Neural cell (in vitro differentiated cells): ENCODE data around the gene TSPAN9. TPM values are rescaled to one million over a fixed set of nuclear protein-coding genes. Genes with fewer than 3 reads are reported as not detected.

Experiments
- H2AFZ ChIP-seq: fragments of 200-600, 300-800 bp; sonication (generic), shearing (Covaris generic); 2 replicates; pipeline ENCODE4 v1.6.0; 2014; ENCODE audit warnings: low read depth, mild to moderate bottlenecking, antibody characterized with exemption, low read length, moderate library complexity
- H3F3A ChIP-seq: fragments of 200-600 bp; shearing (Covaris generic); 2 replicates; pipeline ENCODE4 v1.6.1; 2016; ENCODE audit warnings: mild to moderate bottlenecking, moderate library complexity, mixed read lengths, antibody characterized with exemption, low read length; ENCODE audit not compliant: insufficient read depth, poor library complexity, severe bottlenecking
- H3K27ac ChIP-seq: fragments of 200-600, 300-800 bp; sonication (generic), shearing (Covaris generic); 2 replicates; pipeline ENCODE4 v1.5.1; 2014; ENCODE audit warnings: mild to moderate bottlenecking, low read length, moderate library complexity
- H3K27me3 ChIP-seq: fragments of 300-800, 200-600 bp; sonication (generic), shearing (Covaris generic); 2 replicates; pipeline ENCODE4 v1.6.0; 2014; ENCODE audit warnings: mild to moderate bottlenecking, low read depth, low read length, moderate library complexity; ENCODE audit not compliant: insufficient read depth
- H3K36me3 ChIP-seq: fragments of 300-800, 200-600 bp; sonication (generic), shearing (Covaris generic); 2 replicates; pipeline ENCODE4 v1.5.1; 2014; ENCODE audit warnings: mild to moderate bottlenecking, antibody characterized with exemption, low read length, moderate library complexity; ENCODE audit not compliant: insufficient read depth
- H3K4me2 ChIP-seq: fragments of 300-800, 200-600 bp; sonication (generic), shearing (Covaris generic); 2 replicates; pipeline ENCODE4 v1.6.0; 2014; ENCODE audit warnings: mild to moderate bottlenecking, low read length
- H3K4me3 ChIP-seq: fragments of 300-800, 200-600 bp; sonication (generic), shearing (Covaris generic); 2 replicates; pipeline ENCODE4 v1.5.1; 2014; ENCODE audit warnings: mild to moderate bottlenecking, low read length, moderate library complexity
- H3K79me2 ChIP-seq: fragments of 200-600 bp; shearing (Covaris generic); replicated peaks from 2 replicates; pipeline ENCODE4 v1.6.0; 2014; ENCODE audit warnings: mild to moderate bottlenecking, low read length, moderate library complexity; ENCODE audit not compliant: insufficient read depth
- H3K9ac ChIP-seq: fragments of 300-800, 200-600 bp; sonication (generic), shearing (Covaris generic); 2 replicates; pipeline ENCODE4 v1.6.1; 2016; ENCODE audit warnings: mild to moderate bottlenecking, low read length, mixed read lengths
- H3K9me2 ChIP-seq: fragments of 200-600 bp; shearing (Covaris generic); 2 replicates; pipeline ENCODE4 v1.6.1; 2016; ENCODE audit warnings: mild to moderate bottlenecking, low read length, mixed read lengths; ENCODE audit not compliant: insufficient read depth
- H3K9me3 ChIP-seq: fragments of 200-600, 300-800 bp; sonication (generic), shearing (Covaris generic); 2 replicates; pipeline ENCODE4 v1.6.1; 2016; ENCODE audit warnings: mild to moderate bottlenecking, mixed run types, low read length, moderate library complexity, mixed read lengths
- H4K20me1 ChIP-seq: fragments of 200-600 bp; shearing (Covaris generic); 2 replicates; pipeline ENCODE4 v1.6.1; 2016; ENCODE audit warnings: mild to moderate bottlenecking, mixed run types; ENCODE audit not compliant: insufficient read depth
- EP300 ChIP-seq: fragments of 450-650 bp; conservative IDR thresholded peaks from 2 replicates; pipeline ENCODE4 v1.6.1; 2014; ENCODE audit warnings: antibody characterized with exemption, mild to moderate bottlenecking, moderate library complexity; ENCODE audit not compliant: poor library complexity, severe bottlenecking
- EZH2 ChIP-seq: fragments of 200-600, 300-800 bp; shearing (Covaris generic), sonication (generic); IDR thresholded peaks from 2 replicates; pipeline ENCODE4 v1.6.1; 2014; ENCODE audit warnings: antibody characterized with exemption, low read length, borderline replicate concordance, mild to moderate bottlenecking; ENCODE audit not compliant: insufficient read depth, poor library complexity, severe bottlenecking
- MXI1 ChIP-seq: fragments of 450-650 bp; conservative IDR thresholded peaks from 2 replicates; pipeline ENCODE4 v1.6.1; 2014; ENCODE audit warnings: antibody characterized with exemption, mild to moderate bottlenecking; ENCODE audit not compliant: poor library complexity, severe bottlenecking
- POLR2AphosphoS5 ChIP-seq: IDR thresholded peaks from 2 replicates; pipeline ENCODE4 v1.6.1; 2012
- RAD21 ChIP-seq: fragments of 450-650 bp; conservative IDR thresholded peaks from 2 replicates; pipeline ENCODE4 v1.6.1; 2014; ENCODE audit warnings: antibody characterized with exemption, mild to moderate bottlenecking, moderate library complexity
- SMC3 ChIP-seq: fragments of 450-650 bp; conservative IDR thresholded peaks from 2 replicates; pipeline ENCODE4 v1.6.1; 2014; ENCODE audit warnings: antibody characterized with exemption, mild to moderate bottlenecking, moderate library complexity; ENCODE audit not compliant: poor library complexity
- TAF1 ChIP-seq: IDR thresholded peaks from 2 replicates; pipeline ENCODE4 v1.6.1; 2012; ENCODE audit warnings: low read depth
- polyA plus RNA-seq: library from polyadenylated mRNA; depleted of rRNA; stranded (reverse); fragments of >200 nt; gene quantifications from 2 replicates; pipeline ENCODE4 v1.2.3, GENCODE V29; 2014
- TF ChIP-seq, protein P1 (sequence below): IDR thresholded peaks from 2 replicates; pipeline ENCODE4 v1.6.1; 2012; ENCODE audit warnings: borderline replicate concordance
- TF ChIP-seq, protein P2 (sequence below): fragments of 450-650 bp; IDR thresholded peaks from 2 replicates; pipeline ENCODE4 v1.5.1; 2014; ENCODE audit warnings: antibody characterized with exemption, mild to moderate bottlenecking, moderate library complexity; ENCODE audit not compliant: poor library complexity, severe bottlenecking

The TSPAN9 gene
- polyA plus RNA-seq, 1 donor from 2014 or later: 11.9 TPM

DNA sequence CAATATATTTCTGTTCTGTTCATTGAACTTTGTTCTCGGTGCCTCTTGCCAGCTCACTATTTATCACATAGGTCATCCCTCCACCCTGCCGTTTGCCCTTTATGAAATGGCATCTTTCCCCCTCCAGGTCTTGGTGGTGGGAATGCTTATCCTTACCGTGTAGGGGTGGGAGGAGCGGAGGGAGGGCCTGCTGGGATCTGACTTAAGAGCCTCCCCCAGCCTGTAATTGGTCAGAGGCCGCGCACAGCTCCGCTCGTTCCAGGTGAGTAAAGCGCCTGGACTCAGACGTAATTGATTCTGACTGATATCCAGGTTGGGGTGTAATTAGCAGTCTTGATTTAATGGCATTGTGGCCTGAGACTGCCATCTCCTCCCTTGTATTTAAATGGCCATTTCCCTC lies 185.3 kb downstream of the TSPAN9 start:
- Histone ChIP-seq H3K27ac (no peak overlapping the region), H3K79me2 (no peaks in the 10 kb centered on the region), H2AFZ (no peak overlapping the region), H4K20me1 (no peaks in the 10 kb centered on the region), H3K9ac (no peak overlapping the region), H3K9me2 (no peaks in the 10 kb centered on the region), H3K4me3 (no peak overlapping the region), H3K27me3 (no peaks in the 10 kb centered on the region), H3K4me2 (no peak overlapping the region), H3K9me3 (no peaks in the 10 kb centered on the region), H3K36me3 (no peaks in the 10 kb centered on the region), H3F3A (no peaks in the 10 kb centered on the region)
- TF ChIP-seq EP300: no peak

DNA sequence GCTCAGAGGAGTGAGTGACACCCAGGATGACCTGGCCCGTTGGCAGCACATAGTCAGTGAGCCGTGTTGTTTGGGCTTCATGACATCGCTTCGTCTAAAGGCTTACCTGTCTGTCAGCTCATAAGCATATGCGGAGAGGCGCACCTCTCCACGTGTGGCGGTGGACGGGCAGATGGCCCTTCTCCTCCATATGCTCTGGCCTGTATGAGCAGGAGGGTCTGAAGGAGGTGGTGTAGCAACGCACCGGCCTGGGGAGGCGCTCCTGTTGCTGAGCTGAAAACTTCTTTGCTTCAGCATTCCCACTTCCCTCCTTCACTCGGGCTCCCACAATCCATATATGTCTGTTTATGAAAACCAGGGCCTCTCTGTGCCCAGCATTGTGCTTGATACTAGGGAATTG lies 186.1 kb downstream of the TSPAN9 start:
- Histone ChIP-seq H3K36me3 (no peaks in the 10 kb centered on the region), H3K9me2 (no peaks in the 10 kb centered on the region), H3K9me3 (no peaks in the 10 kb centered on the region), H3K79me2 (no peaks in the 10 kb centered on the region), H4K20me1 (no peaks in the 10 kb centered on the region), H3K4me3 (no peak overlapping the region), H3K4me2 (no peak overlapping the region), H3F3A (no peaks in the 10 kb centered on the region), H3K27me3 (no peaks in the 10 kb centered on the region), H3K9ac (no peak overlapping the region), H2AFZ (no peak overlapping the region), H3K27ac (no peak overlapping the region)
- TF ChIP-seq EZH2: no peak
- TF ChIP-seq, protein P1, sequence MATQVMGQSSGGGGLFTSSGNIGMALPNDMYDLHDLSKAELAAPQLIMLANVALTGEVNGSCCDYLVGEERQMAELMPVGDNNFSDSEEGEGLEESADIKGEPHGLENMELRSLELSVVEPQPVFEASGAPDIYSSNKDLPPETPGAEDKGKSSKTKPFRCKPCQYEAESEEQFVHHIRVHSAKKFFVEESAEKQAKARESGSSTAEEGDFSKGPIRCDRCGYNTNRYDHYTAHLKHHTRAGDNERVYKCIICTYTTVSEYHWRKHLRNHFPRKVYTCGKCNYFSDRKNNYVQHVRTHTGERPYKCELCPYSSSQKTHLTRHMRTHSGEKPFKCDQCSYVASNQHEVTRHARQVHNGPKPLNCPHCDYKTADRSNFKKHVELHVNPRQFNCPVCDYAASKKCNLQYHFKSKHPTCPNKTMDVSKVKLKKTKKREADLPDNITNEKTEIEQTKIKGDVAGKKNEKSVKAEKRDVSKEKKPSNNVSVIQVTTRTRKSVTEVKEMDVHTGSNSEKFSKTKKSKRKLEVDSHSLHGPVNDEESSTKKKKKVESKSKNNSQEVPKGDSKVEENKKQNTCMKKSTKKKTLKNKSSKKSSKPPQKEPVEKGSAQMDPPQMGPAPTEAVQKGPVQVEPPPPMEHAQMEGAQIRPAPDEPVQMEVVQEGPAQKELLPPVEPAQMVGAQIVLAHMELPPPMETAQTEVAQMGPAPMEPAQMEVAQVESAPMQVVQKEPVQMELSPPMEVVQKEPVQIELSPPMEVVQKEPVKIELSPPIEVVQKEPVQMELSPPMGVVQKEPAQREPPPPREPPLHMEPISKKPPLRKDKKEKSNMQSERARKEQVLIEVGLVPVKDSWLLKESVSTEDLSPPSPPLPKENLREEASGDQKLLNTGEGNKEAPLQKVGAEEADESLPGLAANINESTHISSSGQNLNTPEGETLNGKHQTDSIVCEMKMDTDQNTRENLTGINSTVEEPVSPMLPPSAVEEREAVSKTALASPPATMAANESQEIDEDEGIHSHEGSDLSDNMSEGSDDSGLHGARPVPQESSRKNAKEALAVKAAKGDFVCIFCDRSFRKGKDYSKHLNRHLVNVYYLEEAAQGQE: no peak
- TF ChIP-seq, protein P2, sequence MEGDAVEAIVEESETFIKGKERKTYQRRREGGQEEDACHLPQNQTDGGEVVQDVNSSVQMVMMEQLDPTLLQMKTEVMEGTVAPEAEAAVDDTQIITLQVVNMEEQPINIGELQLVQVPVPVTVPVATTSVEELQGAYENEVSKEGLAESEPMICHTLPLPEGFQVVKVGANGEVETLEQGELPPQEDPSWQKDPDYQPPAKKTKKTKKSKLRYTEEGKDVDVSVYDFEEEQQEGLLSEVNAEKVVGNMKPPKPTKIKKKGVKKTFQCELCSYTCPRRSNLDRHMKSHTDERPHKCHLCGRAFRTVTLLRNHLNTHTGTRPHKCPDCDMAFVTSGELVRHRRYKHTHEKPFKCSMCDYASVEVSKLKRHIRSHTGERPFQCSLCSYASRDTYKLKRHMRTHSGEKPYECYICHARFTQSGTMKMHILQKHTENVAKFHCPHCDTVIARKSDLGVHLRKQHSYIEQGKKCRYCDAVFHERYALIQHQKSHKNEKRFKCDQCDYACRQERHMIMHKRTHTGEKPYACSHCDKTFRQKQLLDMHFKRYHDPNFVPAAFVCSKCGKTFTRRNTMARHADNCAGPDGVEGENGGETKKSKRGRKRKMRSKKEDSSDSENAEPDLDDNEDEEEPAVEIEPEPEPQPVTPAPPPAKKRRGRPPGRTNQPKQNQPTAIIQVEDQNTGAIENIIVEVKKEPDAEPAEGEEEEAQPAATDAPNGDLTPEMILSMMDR: no peak
- TF ChIP-seq MXI1: no peak
- TF ChIP-seq TAF1: no peak
- TF ChIP-seq EP300: no peak
- no peak for TF ChIP-seq RAD21
- TF ChIP-seq SMC3: no peak
- TF ChIP-seq POLR2AphosphoS5: no peak
